GM12891 (cell line): Measurements from ENCODE around the gene WSB2.

Source experiments
- PAX5 ChIP-seq: IDR thresholded peaks from 2 replicates; pipeline ENCODE4 v1.6.1; 2011; ENCODE audit warnings: low read length, moderate library complexity, mild to moderate bottlenecking; ENCODE audit not compliant: insufficient read depth, severe bottlenecking
- POLR2A ChIP-seq: IDR thresholded peaks from 2 replicates; pipeline ENCODE4 v1.6.1; 2011; ENCODE audit warnings: low read depth, low read length, control low read depth
- POLR2AphosphoS5 ChIP-seq: IDR thresholded peaks from 2 replicates; pipeline ENCODE4 v1.6.1; 2011; ENCODE audit warnings: low read depth, low read length, control low read depth
- SPI1 ChIP-seq: IDR thresholded peaks from 2 replicates; pipeline ENCODE4 v1.6.1; 2011; ENCODE audit warnings: low read depth, low read length, control low read depth
- TAF1 ChIP-seq: IDR thresholded peaks from 2 replicates; pipeline ENCODE4 v1.6.1; 2011; ENCODE audit warnings: low read depth, low read length, control low read depth

- TF ChIP-seq POLR2A, result no peak
- TF ChIP-seq POLR2AphosphoS5, result no peak
- no peak for TF ChIP-seq PAX5
- no peak for TF ChIP-seq TAF1
- no peak for TF ChIP-seq SPI1
Observed at GRCh38 chr12:118036672-118037411, 24.1 kb downstream of the WSB2 start.
